Caco-2 (cell line): ENCODE data around the gene CST9. TPM values are rescaled to one million over a fixed set of nuclear protein-coding genes. Genes with fewer than 3 reads are reported as not detected.

Experiments
- BruUV-seq: library from RNA; stranded (reverse); fragments of 400-500 nt; replicated peaks from 2 replicates; lab custom pipeline; 2021; lab: Mats Ljungman, UMichigan
- CTCF ChIA-PET: fragments of 300-600 bp; sonication (Branson Sonifier 250); formaldehyde crosslinking; loops from one replicate; lab custom pipeline; 2022; ENCODE audit warnings: antibody characterized with exemption; lab: Charles Lee
- POLR2A ChIA-PET: fragments of 300-600 bp; sonication (Branson Sonifier 250); formaldehyde crosslinking; loops from one replicate; lab custom pipeline; 2022; ENCODE audit warnings: antibody characterized with exemption; lab: Charles Lee
- DNase-seq, 2 experiments: peaks; one replicate each; pipeline versions ENCODE4 v3.0.0 to v3.0.0-alpha.2; 2020 to 2022
- H3K27me3 ChIP-seq: replicated peaks from 2 replicates; pipeline ENCODE4 v1.6.0; 2011; ENCODE audit warnings: low read length; ENCODE audit not compliant: control insufficient read depth, insufficient read depth
- H3K36me3 ChIP-seq: 2 replicates; pipeline ENCODE4 v1.5.1; 2011; ENCODE audit warnings: low read length; ENCODE audit not compliant: control insufficient read depth, insufficient read depth
- H3K4me1 ChIP-seq: fragments of 250-450 bp; sonication (Bioruptor Pico); 2 replicates; pipeline ENCODE4 v1.5.1; 2020; ENCODE audit warnings: mild to moderate bottlenecking
- H3K4me3 ChIP-seq: 2 replicates; pipeline ENCODE4 v1.5.1; 2011; ENCODE audit warnings: low read depth, mild to moderate bottlenecking, control low read depth, low read length
- H3K9me3 ChIP-seq: fragments of 250-450 bp; sonication (Bioruptor Pico); 2 replicates; pipeline ENCODE4 v1.5.1; 2020; ENCODE audit warnings: mild to moderate bottlenecking, moderate library complexity
- H3K27ac Mint-ChIP-seq: one replicate; pipeline ENCODE4 v1.8.0; 2022; ENCODE audit warnings: mixed read lengths; ENCODE audit not compliant: unreplicated experiment
- H3K27me3 Mint-ChIP-seq: one replicate; pipeline ENCODE4 v1.8.0; 2022; ENCODE audit warnings: mixed read lengths; ENCODE audit not compliant: insufficient read depth, unreplicated experiment
- H3K36me3 Mint-ChIP-seq: one replicate; pipeline ENCODE4 v1.8.0; 2022; ENCODE audit warnings: mild to moderate bottlenecking, mixed read lengths; ENCODE audit not compliant: insufficient read depth, unreplicated experiment
- H3K4me1 Mint-ChIP-seq: one replicate; pipeline ENCODE4 v1.8.0; 2022; ENCODE audit warnings: low read depth, mixed read lengths; ENCODE audit not compliant: unreplicated experiment
- H3K4me3 Mint-ChIP-seq: one replicate; pipeline ENCODE4 v1.8.0; 2022; ENCODE audit warnings: mild to moderate bottlenecking, moderate library complexity, mixed read lengths; ENCODE audit not compliant: unreplicated experiment
- H3K9me3 Mint-ChIP-seq: one replicate; pipeline ENCODE4 v1.8.0; 2022; ENCODE audit warnings: mixed read lengths; ENCODE audit not compliant: unreplicated experiment
- CTCF ChIP-seq, 2 experiments: fragments of 200-600 bp in 1 of 2; IDR thresholded peaks; 1 replicate in 1 of 2; 2 replicates in 1 of 2; pipeline versions ENCODE4 v1.5.1 to v1.8.0; 2011 to 2022; ENCODE audit warnings: antibody characterized with exemption in 1 of 2, control low read depth in 1 of 2, inconsistent platforms in 1 of 2, low read depth in 1 of 2, low read length in 1 of 2, mild to moderate bottlenecking in 1 of 2, moderate library complexity in 1 of 2; ENCODE audit not compliant: insufficient read depth in 1 of 2, severe bottlenecking in 1 of 2, unreplicated experiment in 1 of 2
- intact Hi-C: fragments of 100-400 bp; cut with micrococcal nuclease; formaldehyde crosslinking; loops from one replicate; pipeline ENCODE4 v1.10.0; 2022; ENCODE audit not compliant: unreplicated experiment
- total RNA-seq: library from RNA; stranded (reverse); gene quantifications from 2 replicates; pipeline ENCODE4 v1.2.3, GENCODE V29; 2022

CST9 gene
- total RNA-seq, 1 experiment from 2014 or later = not detected

GRCh38 chr20:23651117-23651516 lies 45.4 kb upstream of the CST9 start:
- Histone ChIP-seq H3K27me3 (no peaks in the 10 kb centered on the region), H3K4me1 (peaks cover 8% of the 10 kb centered on the region), H3K4me3 (no peak overlapping the region), H3K9me3 (no peaks in the 10 kb centered on the region), H3K36me3 (no peaks in the 10 kb centered on the region)
- CTCF ChIA-PET = no interaction called here
- DNase-seq = no peak
- POLR2A ChIA-PET = no interaction called here
- Mint-ChIP-seq H3K36me3 (no peaks in the 10 kb centered on the region), H3K4me3 (no peak overlapping the region), H3K9me3 (no peaks in the 10 kb centered on the region), H3K27ac (no peak overlapping the region), H3K27me3 (no peaks in the 10 kb centered on the region), H3K4me1 (peaks cover 10% of the 10 kb centered on the region)
- intact Hi-C loops = no loop called here
- no TSS peak for BruUV-seq
- TF ChIP-seq CTCF (IDR thresholded peaks at IDR 0.05; ENCODE audit: insufficient read depth in 1 of 2, low read depth in 1 of 2, low read length in 1 of 2, severe bottlenecking in 1 of 2, unreplicated experiment in 1 of 2) = no peak

GRCh38 chr20:23649830-23650417 lies 44.2 kb upstream of the CST9 start:
- DNase-seq = no peak
- no peak overlapping the region for H3K27ac Mint-ChIP-seq
- no peaks in the 10 kb centered on the region for H3K36me3 ChIP-seq
- CTCF ChIA-PET = no interaction called here
- H3K4me1 ChIP-seq = peaks cover 8% of the 10 kb centered on the region
- intact Hi-C loops = no loop called here
- H3K27me3 ChIP-seq = no peaks in the 10 kb centered on the region
- H3K9me3 ChIP-seq = no peaks in the 10 kb centered on the region
- no peak overlapping the region for H3K4me3 ChIP-seq
- peaks cover 7% of the 10 kb centered on the region for H3K4me1 Mint-ChIP-seq
- TF ChIP-seq CTCF (IDR thresholded peaks at IDR 0.05; ENCODE audit: insufficient read depth in 1 of 2, low read depth in 1 of 2, low read length in 1 of 2, severe bottlenecking in 1 of 2, unreplicated experiment in 1 of 2) = no peak
- BruUV-seq = no TSS peak
- H3K4me3 Mint-ChIP-seq = no peak overlapping the region
- no peaks in the 10 kb centered on the region for H3K36me3 Mint-ChIP-seq
- no peaks in the 10 kb centered on the region for H3K9me3 Mint-ChIP-seq
- no peaks in the 10 kb centered on the region for H3K27me3 Mint-ChIP-seq
- POLR2A ChIA-PET = no interaction called here

- Mint-ChIP-seq H3K4me3 (no peak overlapping the region), H3K4me1 (peaks cover 7% of the 10 kb centered on the region), H3K27me3 (no peaks in the 10 kb centered on the region), H3K27ac (no peak overlapping the region), H3K9me3 (no peaks in the 10 kb centered on the region), H3K36me3 (no peaks in the 10 kb centered on the region)
- Histone ChIP-seq H3K27me3 (no peaks in the 10 kb centered on the region), H3K4me1 (peaks cover 8% of the 10 kb centered on the region), H3K9me3 (no peaks in the 10 kb centered on the region), H3K36me3 (no peaks in the 10 kb centered on the region), H3K4me3 (no peak overlapping the region)
- CTCF ChIA-PET = interaction anchor here (0.6 kb wide), 1 partner anchor 309 kb away, joined by 3 read pairs; no protein-coding TSS in a partner anchor
- no peak for DNase-seq
- POLR2A ChIA-PET = no interaction called here
- no TSS peak for BruUV-seq
- no peak for TF ChIP-seq CTCF (IDR thresholded peaks at IDR 0.05; ENCODE audit: insufficient read depth in 1 of 2, low read depth in 1 of 2, low read length in 1 of 2, severe bottlenecking in 1 of 2, unreplicated experiment in 1 of 2)
- intact Hi-C loops = no loop called here
Observed at GRCh38 chr20:23649242-23649641, 43.5 kb upstream of the CST9 start.
